ENCODE measurements around the gene RPL22. TPM values are rescaled to one million over a fixed set of nuclear protein-coding genes. Genes with fewer than 3 reads are reported as not detected.

The RPL22 gene
- 223 and 309 TPM in 2 replicates for total RNA-seq

GRCh38 chr1:6199298-6200187 lies at the start of gene RPL22:
Gene RPL22, minus strand, starts transcription at chr1:6199595. Its CDS starts 22 bp downstream, at chr1:6199573.

GRCh38 chr1:6243993-6244392 lies 44.6 kb upstream of the RPL22 start, which contains the start of gene HES3:
Gene HES3, plus strand, starts transcription at chr1:6244179. Its CDS starts 187 bp downstream, at chr1:6244366.

GRCh38 chr1:6205849-6206519 lies 6.6 kb upstream of the RPL22 start, which contains the start of gene RNF207:
Gene RNF207, plus strand, starts transcription at chr1:6206119. Its CDS starts 417 bp downstream, at chr1:6206536.

GRCh38 chr1:6180268-6180706 lies 19.1 kb downstream of the RPL22 start, which contains the start of gene CHD5:
Gene CHD5, minus strand, starts transcription at chr1:6180321. Its CDS starts 298 bp downstream, at chr1:6180023.

Other genes starting within 250 kb of the RPL22 start
- 7.1 TPM in 2 replicates for gene NPHP4, start 207.2 kb downstream of the RPL22 start, total RNA-seq
- 4.6 and 8.3 TPM in 2 replicates for gene KCNAB2, start 153.7 kb downstream of the RPL22 start, total RNA-seq
- gene CHD5, start 19.3 kb downstream of the RPL22 start, total RNA-seq: under 0.01 TPM in 2 replicates
- gene RNF207, start 6.5 kb upstream of the RPL22 start, total RNA-seq: 3.7 and 8.2 TPM in 2 replicates
- gene ICMT, start 36.4 kb upstream of the RPL22 start, total RNA-seq: 42.7 and 57.8 TPM in 2 replicates
- not detected in 2 replicates for gene HES3, start 44.6 kb upstream of the RPL22 start, total RNA-seq
- gene GPR153, start 61.5 kb upstream of the RPL22 start, total RNA-seq: 24.6 and 27.2 TPM in 2 replicates
- 19.2 and 33.7 TPM in 2 replicates for gene ACOT7, start 194.2 kb upstream of the RPL22 start, total RNA-seq
- gene HES2, start 220.3 kb upstream of the RPL22 start, total RNA-seq: 0.12 TPM in 1 of 2 replicates, not detected in the other
- gene ESPN, start 225.2 kb upstream of the RPL22 start, total RNA-seq: under 0.01 TPM in 1 of 2 replicates, not detected in the other